Non-pigmented ciliary epithelial cell (primary cell): ENCODE results near the gene MAVS.
A peak's percentile ranks its signal among the peaks of the same experiment; 100 is the strongest.
"Not testable (repeated sequence)": the region's sequence is repeated elsewhere in the genome, so short reads cannot be mapped to it uniquely, and the experiment has no call there.

Experiments
- DNase-seq: peaks from one replicate; pipeline ENCODE4 v3.0.0-alpha.2; 2010; ENCODE audit warnings: low read depth

The MAVS gene

GRCh38 chr20:3888622-3889488, 42.2 kb downstream of the MAVS start, which contains the start of gene PANK2:
Gene PANK2, plus strand, starts transcription at chr20:3889387.
- DNase-seq, result peak; percentile 97

DNA sequence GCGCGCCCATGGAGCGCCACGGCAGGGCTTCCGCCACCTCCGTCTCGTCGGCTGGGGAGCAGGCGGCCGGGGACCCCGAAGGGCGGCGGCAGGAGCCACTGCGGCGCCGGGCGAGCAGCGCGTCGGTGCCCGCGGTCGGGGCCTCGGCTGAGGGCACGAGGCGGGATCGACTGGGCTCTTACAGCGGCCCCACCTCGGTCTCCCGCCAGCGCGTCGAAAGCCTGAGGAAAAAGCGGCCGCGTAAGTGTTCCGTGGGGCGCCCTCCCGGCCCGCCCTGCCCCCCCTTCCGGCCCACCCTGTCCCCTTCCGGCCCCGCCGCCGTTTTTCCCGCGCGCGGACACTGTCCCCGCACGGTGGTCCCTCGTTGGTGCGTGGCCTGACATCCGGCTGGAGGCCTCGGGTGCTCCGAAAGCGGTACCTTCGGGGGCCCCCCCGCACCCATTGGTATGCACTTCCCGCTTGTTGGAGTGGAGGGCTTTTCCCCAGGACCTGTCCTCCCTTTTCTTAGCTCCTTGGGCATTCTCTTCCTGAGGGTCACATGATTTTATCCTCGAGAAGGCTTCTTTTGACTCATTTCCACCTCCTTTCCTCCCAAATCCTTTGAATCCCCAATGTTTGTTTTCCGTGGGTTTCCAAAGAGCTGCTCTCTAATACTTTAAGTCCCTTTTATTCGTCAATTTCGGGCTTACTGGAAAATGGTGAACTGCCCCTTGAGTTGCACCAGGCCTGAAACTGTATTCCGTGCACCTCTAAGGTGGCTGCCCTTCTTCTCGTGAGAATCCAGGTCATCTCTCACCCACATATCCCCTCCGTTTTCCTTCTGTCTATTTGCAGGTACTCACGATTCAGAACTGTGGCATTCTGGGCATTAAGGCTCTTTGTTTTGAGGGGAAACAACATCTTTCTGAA, 43.1 kb downstream of the MAVS start:
- DNase-seq, result no peak

- DNase-seq, result no peak
Measured at GRCh38 chr20:3890398-3890751, 43.7 kb downstream of the MAVS start.

GRCh38 chr20:3890999-3891929, 44.6 kb downstream of the MAVS start:
- no peak for DNase-seq

DNA sequence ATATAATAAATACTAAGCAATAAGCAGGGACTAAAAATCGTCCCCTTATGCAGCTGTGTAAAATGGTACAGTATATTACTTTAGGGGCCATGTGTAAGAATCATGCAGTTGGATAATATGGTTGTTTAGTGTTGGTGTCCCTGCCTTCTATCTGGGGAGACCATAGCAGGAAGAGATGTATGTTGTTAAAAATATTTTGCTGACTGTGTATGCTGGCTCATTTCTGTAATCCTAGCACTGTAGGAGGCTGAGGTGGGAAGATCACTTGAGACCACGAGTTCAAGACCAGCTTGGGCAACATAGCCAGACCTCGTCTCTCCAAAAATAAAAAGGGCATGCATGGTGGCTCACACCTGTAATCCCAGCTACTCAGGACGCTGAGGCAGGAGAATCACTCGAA, 48.2 kb downstream of the MAVS start:
- no peak for DNase-seq

- DNase-seq, result no peak
Measured at GRCh38 chr20:3896302-3896701, 49.7 kb downstream of the MAVS start.

DNA sequence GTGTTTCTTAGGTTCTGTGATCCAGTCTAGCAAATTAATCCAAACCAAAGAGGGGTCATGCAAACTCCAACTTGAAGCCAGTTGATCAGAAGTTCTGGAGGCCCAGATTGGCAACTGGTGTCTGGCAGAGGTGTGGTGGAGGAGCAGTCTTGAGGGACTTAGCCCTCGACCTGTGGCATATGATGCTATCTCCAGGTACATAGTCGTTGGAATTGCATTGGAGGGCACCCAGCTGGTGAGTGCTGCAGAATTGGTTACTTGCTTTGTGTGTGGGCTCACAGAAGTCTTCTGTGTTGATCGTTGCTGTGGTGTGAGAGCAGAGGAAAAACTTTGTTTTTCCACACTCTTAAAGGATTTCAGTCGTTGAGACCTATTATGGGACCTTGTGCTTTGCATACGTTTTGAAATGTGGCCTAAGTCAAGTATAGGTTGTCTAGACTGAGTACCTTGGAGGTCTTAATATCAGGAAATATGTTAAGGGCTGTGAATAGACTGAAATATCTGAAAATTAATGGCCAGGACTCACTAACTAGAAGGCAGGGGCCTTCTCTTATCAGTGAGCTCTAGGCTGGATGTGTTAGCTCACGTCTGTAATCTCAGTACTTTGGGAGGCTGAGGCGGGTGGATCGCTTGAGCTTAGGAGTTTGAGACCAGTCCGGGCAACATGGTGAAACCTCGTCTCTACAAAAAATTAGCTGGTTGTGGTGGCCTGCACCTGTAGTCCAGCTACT, 50.4 kb downstream of the MAVS start:
- no peak for DNase-seq

DNA sequence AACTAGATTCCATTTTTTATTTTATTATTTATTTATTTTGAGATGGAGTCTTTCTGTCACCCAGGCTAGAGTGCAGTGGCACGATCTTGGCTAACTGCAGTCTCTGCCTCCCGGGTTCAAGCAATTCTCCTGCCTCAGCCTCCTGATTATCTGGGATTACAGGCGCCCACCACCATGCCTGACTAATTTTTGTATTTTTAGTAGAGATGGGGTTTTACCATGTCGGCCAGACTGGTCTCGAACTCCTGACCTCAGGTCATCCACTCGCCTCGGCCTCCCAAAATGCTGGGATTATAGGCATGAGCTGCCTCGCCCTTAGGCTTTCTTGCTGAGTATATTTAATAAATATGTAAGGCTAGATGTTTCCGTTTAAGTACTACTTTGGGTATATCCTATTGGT, 51.5 kb downstream of the MAVS start:
- DNase-seq, result not testable (repeated sequence)

DNA sequence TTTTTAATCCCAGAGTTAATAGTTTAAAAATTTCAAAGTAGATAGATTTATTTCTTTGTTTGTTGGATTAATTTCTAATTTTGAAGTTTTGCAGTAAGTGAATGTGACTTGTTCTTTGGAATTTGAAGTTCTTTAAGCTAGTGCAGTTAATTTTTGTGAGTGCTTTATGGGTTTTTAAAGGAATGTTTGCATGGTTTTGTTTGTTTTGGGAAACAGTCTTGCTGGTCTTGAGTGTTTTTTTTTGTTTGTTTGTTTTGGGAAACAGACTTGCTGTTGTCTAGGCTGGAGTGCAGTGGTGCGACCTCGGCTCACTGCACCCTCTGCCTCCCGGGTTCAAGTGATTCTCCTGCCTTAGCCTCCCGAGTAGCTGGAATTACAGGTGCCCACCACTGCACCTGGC, 52.0 kb downstream of the MAVS start:
- no peak for DNase-seq

DNA sequence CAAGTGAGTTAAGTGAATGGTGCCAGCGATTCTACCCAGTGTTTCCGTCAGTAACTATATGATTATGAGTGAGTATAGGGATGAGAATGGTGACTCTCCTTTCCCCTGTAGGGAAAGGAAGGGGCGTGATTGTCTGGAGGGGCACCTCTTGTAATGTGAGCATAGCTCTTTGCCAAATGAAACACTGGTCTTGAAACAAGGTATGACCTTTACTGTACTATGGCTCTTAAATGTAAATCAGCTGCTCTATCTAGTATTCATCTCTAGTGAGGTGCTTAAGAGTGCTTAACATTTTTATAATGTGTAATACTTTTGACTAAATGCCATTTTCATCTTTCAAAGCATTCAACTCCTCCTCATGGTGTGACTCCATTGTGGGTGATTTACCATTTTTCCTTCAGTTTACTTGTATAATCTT, 53.6 kb downstream of the MAVS start:
- DNase-seq, result no peak

DNA sequence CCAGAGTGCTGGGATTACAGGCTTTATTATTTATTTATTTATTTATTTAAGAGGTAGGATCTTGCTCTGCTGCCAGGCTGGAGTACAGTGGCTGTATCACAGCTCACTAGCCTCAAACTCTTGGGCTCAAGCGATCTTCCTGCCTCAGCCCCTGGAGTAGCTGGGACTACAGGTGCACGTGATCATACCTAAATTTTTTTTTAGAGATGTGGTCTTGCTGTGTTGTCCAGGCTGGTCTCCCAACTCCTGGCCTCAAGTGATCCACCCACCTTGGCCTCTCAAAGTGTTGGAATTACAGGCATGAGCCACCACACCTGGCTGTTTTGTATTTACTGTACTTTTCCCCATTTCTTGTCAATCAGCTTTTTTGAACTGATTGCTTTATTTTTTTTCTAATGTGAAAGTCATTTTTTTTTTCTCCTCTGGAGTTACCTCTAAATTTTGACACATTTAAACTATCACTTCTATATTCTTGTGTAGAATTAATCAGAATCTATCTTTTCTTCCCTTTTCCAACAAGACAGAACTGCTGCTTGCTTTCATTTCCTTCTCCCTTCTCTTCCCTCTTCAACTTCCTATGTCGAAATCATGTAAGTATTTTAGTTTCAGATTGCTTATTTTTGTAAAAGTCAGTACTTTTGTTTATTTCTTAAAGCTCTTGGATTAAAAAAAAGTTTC, 54.5 kb downstream of the MAVS start:
- DNase-seq, result no peak

GRCh38 chr20:3901706-3902440, 55.2 kb downstream of the MAVS start:
- DNase-seq, result no peak

DNA sequence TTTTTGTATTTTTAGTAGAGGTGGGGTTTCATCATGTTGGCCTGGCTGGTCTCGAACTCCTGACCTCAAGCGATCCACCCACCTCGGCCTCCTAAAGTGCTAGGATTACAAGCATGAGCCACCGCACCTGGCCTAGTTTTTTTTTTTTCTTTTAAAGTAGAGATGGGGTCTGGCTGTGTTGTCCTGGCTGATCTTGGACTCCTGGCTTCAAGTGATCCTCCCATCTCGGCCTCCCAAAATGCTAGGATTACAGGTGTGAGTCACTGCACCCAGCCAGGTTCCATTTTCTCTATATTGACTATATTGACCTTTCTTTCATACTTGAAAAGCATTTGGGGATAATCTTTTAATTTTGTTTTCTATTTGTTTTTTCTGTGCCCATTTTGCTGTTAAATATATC, 55.8 kb downstream of the MAVS start:
- DNase-seq, result no peak

DNA sequence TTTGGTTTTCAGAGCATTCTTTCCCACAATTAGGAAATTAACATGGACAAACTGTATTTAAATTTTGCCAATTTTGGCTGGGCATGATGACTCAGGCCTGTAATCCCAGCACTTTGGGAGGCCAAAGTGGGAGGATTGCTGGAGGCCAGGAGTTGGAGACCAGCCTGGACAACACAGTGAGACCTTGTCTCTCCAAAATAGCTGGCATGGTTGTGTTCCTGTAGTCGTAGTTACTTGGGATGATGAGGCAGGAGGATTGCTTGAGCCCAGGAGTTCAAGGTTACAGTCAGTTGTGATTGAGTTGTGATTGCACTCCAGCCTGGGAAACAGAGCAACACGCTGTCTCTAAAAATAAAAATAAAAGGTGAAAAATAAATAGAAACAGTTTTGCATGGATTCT, 57.6 kb downstream of the MAVS start:
- no peak for DNase-seq

DNA sequence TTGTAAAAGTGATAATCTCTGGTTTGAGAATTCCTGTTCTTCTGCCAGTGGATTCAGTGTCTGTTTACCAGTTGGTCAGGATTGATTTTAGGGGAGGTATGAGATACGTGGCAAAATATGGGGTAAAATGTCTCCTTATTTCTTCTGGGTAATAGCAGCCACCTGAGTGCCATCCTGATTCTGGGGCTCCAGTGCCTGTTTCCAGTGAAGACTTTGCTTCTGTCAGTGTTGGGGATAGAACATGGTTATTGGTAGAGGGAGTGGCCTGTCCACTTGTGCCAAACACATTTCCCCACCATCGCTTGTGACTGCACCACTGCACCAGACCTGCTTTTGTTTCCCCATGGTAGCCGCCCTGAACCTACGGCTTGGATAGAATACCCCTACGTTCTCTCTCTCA, 58.2 kb downstream of the MAVS start:
- no peak for DNase-seq

DNA sequence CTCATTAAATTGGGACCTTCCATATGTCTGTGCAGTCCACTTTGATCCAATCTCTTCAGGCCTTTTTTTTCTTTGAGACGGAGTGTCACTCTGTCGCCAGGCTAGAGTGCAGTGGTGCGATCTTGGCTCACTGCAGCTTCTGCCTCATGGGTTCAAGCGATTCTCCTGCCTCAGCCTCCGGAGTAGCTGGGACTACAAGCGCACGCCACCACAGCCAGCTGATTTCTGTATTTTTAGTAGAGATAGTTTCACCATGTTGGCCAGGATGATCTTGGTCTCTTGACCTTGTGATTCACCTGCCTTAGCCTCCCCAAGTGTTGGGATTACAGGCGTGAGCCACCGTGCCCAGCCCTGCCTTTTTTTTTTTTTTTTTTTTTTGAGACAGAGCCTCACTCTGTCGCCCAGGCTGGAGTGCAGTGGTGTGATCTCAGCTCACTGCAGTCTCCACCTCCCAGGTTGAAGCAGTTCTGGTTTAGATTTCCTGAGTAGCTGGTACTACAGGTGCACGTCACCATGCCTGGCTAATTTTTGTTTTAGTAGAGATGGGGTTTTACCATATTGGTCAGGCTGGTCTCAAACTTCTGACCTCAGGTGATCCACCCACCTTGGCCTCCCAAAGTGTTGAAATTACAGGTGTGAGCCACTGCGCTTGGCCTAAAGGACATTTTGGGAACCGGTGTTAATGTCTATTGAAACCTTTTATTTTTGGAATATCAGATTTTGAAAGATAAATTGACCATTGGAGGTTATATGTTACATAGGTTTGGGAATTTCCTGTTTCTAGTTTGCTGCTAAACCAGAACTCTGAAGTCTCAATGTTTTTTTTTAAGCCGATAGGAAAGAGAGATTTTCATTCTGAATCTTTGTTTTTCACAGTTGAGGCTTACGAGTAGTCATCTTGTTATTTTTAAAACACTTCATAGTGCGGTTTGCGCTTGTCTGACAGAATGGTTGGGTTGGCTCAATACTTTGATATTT, 60.4 kb downstream of the MAVS start:
- DNase-seq, result not testable (repeated sequence)

GRCh38 chr20:3908667-3909066, 62.0 kb downstream of the MAVS start:
- DNase-seq, result no peak

DNA sequence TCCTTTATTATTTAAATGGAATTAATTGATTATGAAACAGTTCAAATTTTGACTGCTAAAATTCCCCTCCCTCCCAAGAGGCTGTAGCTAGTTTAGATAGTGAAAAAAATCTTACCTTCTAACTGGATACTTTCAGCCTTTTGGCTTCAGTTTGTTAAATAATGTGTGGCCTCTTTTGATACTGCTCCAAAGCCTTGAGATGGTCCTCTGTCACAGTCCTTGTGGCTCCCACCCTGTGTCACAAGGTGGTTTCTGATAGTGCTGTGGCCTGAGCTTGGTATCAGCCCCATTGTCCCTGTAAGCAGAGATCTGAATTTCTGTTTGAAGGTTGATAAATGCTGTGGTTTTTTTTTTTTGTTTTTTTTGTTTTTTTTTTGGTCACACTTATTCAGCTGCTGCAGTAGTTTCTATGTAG, 63.3 kb downstream of the MAVS start:
- no peak for DNase-seq

GRCh38 chr20:3910853-3911252, 64.2 kb downstream of the MAVS start:
- no peak for DNase-seq
